H1 (cell line): ENCODE data around the gene TCF7L2.

ENCODE experiments used
- EZH2 ChIP-seq: fragments of 200-600 bp; sonication (generic); IDR thresholded peaks from 2 replicates; pipeline ENCODE4 v1.7.1; 2012; ENCODE audit warnings: low read depth, mild to moderate bottlenecking, moderate library complexity, low read length, inconsistent platforms; ENCODE audit not compliant: severe bottlenecking
- RAD21 ChIP-seq, 2 experiments: IDR thresholded peaks in 1 of 2; conservative IDR thresholded peaks in 1 of 2; 2 replicates each; pipeline ENCODE4 v1.6.1; 2011; ENCODE audit warnings: low read depth in 2 of 2, low read length in 2 of 2, improper control_type of control experiment in 1 of 2, inconsistent platforms in 1 of 2, mild to moderate bottlenecking in 1 of 2, moderate library complexity in 1 of 2
- TAF1 ChIP-seq: IDR thresholded peaks from 2 replicates; pipeline ENCODE4 v1.6.1; 2011; ENCODE audit warnings: mild to moderate bottlenecking, low read depth, low read length
- TBP ChIP-seq: IDR thresholded peaks from 2 replicates; pipeline ENCODE4 v1.6.1; 2011; ENCODE audit warnings: low read depth, low read length, improper control_type of control experiment
- TEAD4 ChIP-seq: IDR thresholded peaks from 2 replicates; pipeline ENCODE4 v1.6.1; 2012; ENCODE audit warnings: low read depth, low read length, inconsistent platforms, mixed read lengths
- TF ChIP-seq, protein P1 (sequence below), 3 experiments: IDR thresholded peaks; 1 replicate in 2 of 3; 2 replicates in 1 of 3; pipeline versions ENCODE4 v1.5.1 to v1.6.1; 2011; ENCODE audit warnings: low read length in 3 of 3, mild to moderate bottlenecking in 3 of 3, inconsistent platforms in 2 of 3, low read depth in 1 of 3, moderate library complexity in 1 of 3; ENCODE audit not compliant: insufficient read depth in 1 of 3; ENCODE audit errors: control extremely low read depth in 1 of 3
- TF ChIP-seq, protein P2 (sequence below): IDR thresholded peaks from 2 replicates; pipeline ENCODE4 v1.6.1; 2012; ENCODE audit warnings: inconsistent platforms
- TF ChIP-seq, protein P3 (sequence below): IDR thresholded peaks from 2 replicates; pipeline ENCODE4 v1.6.1; 2012; ENCODE audit warnings: inconsistent platforms

DNA sequence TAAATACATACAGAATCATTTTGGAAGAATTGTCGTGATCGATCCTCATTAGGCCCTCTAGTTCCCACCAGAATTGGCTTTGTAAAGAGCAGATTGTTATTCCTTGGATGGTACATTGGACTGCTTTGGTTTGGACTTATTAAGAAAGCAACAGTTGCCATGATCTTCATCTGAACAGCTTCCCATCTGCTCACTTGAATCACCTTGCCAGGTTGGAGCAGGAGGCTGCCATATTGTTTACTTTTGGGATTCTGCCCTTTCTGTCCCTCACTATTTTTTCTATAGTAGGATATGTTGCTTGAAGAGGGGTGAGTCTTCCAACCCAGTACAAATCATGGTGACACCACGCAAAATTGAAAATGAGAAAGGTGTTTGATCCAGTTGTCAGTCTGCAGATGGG lies 199.6 kb downstream of the TCF7L2 start:
- TF ChIP-seq, protein P1, sequence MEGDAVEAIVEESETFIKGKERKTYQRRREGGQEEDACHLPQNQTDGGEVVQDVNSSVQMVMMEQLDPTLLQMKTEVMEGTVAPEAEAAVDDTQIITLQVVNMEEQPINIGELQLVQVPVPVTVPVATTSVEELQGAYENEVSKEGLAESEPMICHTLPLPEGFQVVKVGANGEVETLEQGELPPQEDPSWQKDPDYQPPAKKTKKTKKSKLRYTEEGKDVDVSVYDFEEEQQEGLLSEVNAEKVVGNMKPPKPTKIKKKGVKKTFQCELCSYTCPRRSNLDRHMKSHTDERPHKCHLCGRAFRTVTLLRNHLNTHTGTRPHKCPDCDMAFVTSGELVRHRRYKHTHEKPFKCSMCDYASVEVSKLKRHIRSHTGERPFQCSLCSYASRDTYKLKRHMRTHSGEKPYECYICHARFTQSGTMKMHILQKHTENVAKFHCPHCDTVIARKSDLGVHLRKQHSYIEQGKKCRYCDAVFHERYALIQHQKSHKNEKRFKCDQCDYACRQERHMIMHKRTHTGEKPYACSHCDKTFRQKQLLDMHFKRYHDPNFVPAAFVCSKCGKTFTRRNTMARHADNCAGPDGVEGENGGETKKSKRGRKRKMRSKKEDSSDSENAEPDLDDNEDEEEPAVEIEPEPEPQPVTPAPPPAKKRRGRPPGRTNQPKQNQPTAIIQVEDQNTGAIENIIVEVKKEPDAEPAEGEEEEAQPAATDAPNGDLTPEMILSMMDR (IDR thresholded peaks at IDR 0.05; ENCODE audit: control extremely low read depth in 1 of 3, insufficient read depth in 1 of 3, low read depth in 1 of 3, low read length in 3 of 3), result no peak
- TF ChIP-seq TEAD4 (no peak), EZH2 (no peak), RAD21 (IDR thresholded peaks at IDR 0.05 in 1 of 2, conservative IDR thresholded peaks at IDR 0.05 in 1 of 2; ENCODE audit: low read depth in 2 of 2, low read length in 2 of 2) (no peak), TBP (no peak), TAF1 (no peak)
- TF ChIP-seq, protein P2, sequence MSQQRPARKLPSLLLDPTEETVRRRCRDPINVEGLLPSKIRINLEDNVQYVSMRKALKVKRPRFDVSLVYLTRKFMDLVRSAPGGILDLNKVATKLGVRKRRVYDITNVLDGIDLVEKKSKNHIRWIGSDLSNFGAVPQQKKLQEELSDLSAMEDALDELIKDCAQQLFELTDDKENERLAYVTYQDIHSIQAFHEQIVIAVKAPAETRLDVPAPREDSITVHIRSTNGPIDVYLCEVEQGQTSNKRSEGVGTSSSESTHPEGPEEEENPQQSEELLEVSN, result no peak
- TF ChIP-seq, protein P3, sequence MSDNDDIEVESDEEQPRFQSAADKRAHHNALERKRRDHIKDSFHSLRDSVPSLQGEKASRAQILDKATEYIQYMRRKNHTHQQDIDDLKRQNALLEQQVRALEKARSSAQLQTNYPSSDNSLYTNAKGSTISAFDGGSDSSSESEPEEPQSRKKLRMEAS, result no peak
